Measurements from ENCODE around the gene COG4.
A peak's percentile ranks its signal among the peaks of the same experiment; 100 is the strongest.

COG4 gene

GRCh38 chr16:70467113-70467512 lies 56.2 kb downstream of the COG4 start:
- Histone ChIP-seq H2AFZ (ENCODE audit: low read length) (no peak overlapping the region), H3F3A (ENCODE audit: insufficient read depth, low read length) (no peaks in the 10 kb centered on the region), H3K79me2 (ENCODE audit: low read length) (no peaks in the 10 kb centered on the region), H3K4me2 (ENCODE audit: low read depth, low read length) (no peak overlapping the region), H4K20me1 (ENCODE audit: insufficient read depth, low read length) (no peaks in the 10 kb centered on the region), H3K9ac (ENCODE audit: low read length) (no peak overlapping the region), H3K4me3 (ENCODE audit: low read length) (no peak overlapping the region), H3K9me2 (replicated peaks; ENCODE audit: insufficient read depth, low read length) (no peaks in the 10 kb centered on the region), H3K27ac (ENCODE audit: low read length) (no peak overlapping the region), H3K9me3 (replicated peaks; ENCODE audit: insufficient read depth, low read length) (no peaks in the 10 kb centered on the region), H3K4me1 (ENCODE audit: low read length) (no peaks in the 10 kb centered on the region), H3K27me3 (replicated peaks; ENCODE audit: insufficient read depth, low read length) (no peaks in the 10 kb centered on the region), H3K36me3 (replicated peaks; ENCODE audit: insufficient read depth, low read length) (no peaks in the 10 kb centered on the region)
- DNase-seq, result no peak
- TF ChIP-seq, protein P1, sequence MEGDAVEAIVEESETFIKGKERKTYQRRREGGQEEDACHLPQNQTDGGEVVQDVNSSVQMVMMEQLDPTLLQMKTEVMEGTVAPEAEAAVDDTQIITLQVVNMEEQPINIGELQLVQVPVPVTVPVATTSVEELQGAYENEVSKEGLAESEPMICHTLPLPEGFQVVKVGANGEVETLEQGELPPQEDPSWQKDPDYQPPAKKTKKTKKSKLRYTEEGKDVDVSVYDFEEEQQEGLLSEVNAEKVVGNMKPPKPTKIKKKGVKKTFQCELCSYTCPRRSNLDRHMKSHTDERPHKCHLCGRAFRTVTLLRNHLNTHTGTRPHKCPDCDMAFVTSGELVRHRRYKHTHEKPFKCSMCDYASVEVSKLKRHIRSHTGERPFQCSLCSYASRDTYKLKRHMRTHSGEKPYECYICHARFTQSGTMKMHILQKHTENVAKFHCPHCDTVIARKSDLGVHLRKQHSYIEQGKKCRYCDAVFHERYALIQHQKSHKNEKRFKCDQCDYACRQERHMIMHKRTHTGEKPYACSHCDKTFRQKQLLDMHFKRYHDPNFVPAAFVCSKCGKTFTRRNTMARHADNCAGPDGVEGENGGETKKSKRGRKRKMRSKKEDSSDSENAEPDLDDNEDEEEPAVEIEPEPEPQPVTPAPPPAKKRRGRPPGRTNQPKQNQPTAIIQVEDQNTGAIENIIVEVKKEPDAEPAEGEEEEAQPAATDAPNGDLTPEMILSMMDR (IDR thresholded peaks at IDR 0.05; ENCODE audit: low read length), result peak; percentile 13
- no peak for TF ChIP-seq EZH2phosphoT487 (IDR thresholded peaks at IDR 0.05; ENCODE audit: low read length)
- TF ChIP-seq EZH2 (optimal IDR thresholded peaks at IDR 0.05; ENCODE audit: low read depth, low read length), result no peak

DNA sequence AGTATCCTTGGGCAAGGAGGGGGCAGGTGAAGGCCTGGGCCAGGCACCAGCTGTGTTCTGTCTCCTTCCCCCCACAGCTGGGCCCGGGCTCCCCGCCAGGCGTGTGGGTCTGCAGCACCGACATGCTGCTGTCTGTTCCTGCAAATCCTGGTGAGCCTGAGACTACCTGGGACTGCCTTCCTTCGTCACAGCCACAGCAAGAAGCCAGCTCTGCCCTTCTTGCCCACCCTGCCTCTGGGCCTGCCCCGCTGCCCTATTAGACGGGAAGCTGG lies 56.6 kb downstream of the COG4 start:
- Histone ChIP-seq H3F3A (ENCODE audit: insufficient read depth, low read length) (no peaks in the 10 kb centered on the region), H2AFZ (ENCODE audit: low read length) (no peak overlapping the region), H3K9ac (ENCODE audit: low read length) (no peak overlapping the region), H3K4me3 (ENCODE audit: low read length) (no peak overlapping the region), H3K4me1 (ENCODE audit: low read length) (no peaks in the 10 kb centered on the region), H3K9me2 (replicated peaks; ENCODE audit: insufficient read depth, low read length) (no peaks in the 10 kb centered on the region), H3K27ac (ENCODE audit: low read length) (no peak overlapping the region), H3K27me3 (replicated peaks; ENCODE audit: insufficient read depth, low read length) (no peaks in the 10 kb centered on the region), H3K9me3 (replicated peaks; ENCODE audit: insufficient read depth, low read length) (no peaks in the 10 kb centered on the region), H4K20me1 (ENCODE audit: insufficient read depth, low read length) (no peaks in the 10 kb centered on the region), H3K79me2 (ENCODE audit: low read length) (no peaks in the 10 kb centered on the region), H3K36me3 (replicated peaks; ENCODE audit: insufficient read depth, low read length) (no peaks in the 10 kb centered on the region), H3K4me2 (ENCODE audit: low read depth, low read length) (no peak overlapping the region)
- DNase-seq, result no peak
- TF ChIP-seq, protein P1 (IDR thresholded peaks at IDR 0.05; ENCODE audit: low read length), result no peak
- TF ChIP-seq EZH2phosphoT487 (IDR thresholded peaks at IDR 0.05; ENCODE audit: low read length), result no peak
- no peak for TF ChIP-seq EZH2 (optimal IDR thresholded peaks at IDR 0.05; ENCODE audit: low read depth, low read length)

DNA sequence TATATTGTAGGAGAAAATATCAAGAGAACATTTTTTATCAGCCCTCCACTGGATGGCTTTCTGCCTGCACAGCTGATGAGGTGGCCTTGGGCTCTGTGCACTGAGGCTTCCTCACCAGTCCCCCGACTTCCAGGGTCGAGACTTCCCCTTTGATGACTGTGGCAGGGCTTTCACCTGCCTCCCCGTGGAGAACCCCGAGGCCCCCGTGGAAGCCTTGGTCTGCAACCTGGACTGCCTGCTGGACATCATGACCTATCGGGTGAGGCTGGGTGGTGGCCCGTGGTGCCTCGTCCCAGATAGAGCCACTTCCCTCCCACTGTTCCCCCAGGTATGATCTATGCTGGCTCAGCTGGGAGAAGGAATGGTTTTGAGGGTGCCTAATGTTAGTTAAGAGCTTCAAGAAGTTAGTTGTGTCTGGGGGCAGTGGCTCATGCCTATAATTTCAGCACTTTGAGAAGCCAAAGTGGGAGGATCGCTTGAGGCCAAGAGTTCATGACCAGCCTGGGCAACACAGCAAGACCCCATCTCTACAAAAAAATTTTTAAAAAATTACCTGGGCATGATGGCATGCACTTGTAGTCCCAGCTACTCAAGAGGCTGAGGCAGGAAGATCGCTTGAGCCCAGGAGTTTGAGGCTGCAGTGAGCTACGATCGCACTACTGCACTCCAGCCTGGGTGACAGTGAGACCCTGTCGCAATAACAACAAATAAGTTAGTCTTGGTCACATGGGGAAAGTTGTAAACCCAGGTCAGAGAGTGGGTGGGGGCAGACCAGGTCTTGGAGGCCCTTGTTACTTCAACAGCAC lies 57.2 kb downstream of the COG4 start:
- TF ChIP-seq, protein P1 (IDR thresholded peaks at IDR 0.05; ENCODE audit: low read length), result no peak
- TF ChIP-seq EZH2 (optimal IDR thresholded peaks at IDR 0.05; ENCODE audit: low read depth, low read length), result no peak
- TF ChIP-seq EZH2phosphoT487 (IDR thresholded peaks at IDR 0.05; ENCODE audit: low read length), result no peak
- Histone ChIP-seq H3K4me1 (ENCODE audit: low read length) (no peaks in the 10 kb centered on the region), H3K79me2 (ENCODE audit: low read length) (no peaks in the 10 kb centered on the region), H2AFZ (ENCODE audit: low read length) (no peak overlapping the region), H3K4me2 (ENCODE audit: low read depth, low read length) (no peak overlapping the region), H3K4me3 (ENCODE audit: low read length) (no peak overlapping the region), H3K9ac (ENCODE audit: low read length) (no peak overlapping the region), H3K27ac (ENCODE audit: low read length) (no peak overlapping the region), H3F3A (ENCODE audit: insufficient read depth, low read length) (no peaks in the 10 kb centered on the region), H3K27me3 (replicated peaks; ENCODE audit: insufficient read depth, low read length) (no peaks in the 10 kb centered on the region), H3K36me3 (replicated peaks; ENCODE audit: insufficient read depth, low read length) (no peaks in the 10 kb centered on the region), H4K20me1 (ENCODE audit: insufficient read depth, low read length) (no peaks in the 10 kb centered on the region), H3K9me2 (replicated peaks; ENCODE audit: insufficient read depth, low read length) (no peaks in the 10 kb centered on the region), H3K9me3 (replicated peaks; ENCODE audit: insufficient read depth, low read length) (no peaks in the 10 kb centered on the region)
- no peak for DNase-seq
